IPS-18a (cell line): ENCODE data around the gene ODC1.
"Not testable (repeated sequence)": the region's sequence is repeated elsewhere in the genome, so short reads cannot be mapped to it uniquely, and the experiment has no call there.

ENCODE experiments used
- H3K27ac ChIP-seq: one replicate; pipeline ENCODE4 v1.5.1; 2013; ENCODE audit warnings: low read length
- H3K27me3 ChIP-seq: one replicate; pipeline ENCODE4 v1.6.1; 2013; ENCODE audit warnings: mild to moderate bottlenecking, low read length; ENCODE audit not compliant: control insufficient read depth, insufficient read depth
- H3K36me3 ChIP-seq: one replicate; pipeline ENCODE4 v1.6.1; 2013; ENCODE audit warnings: low read depth, low read length; ENCODE audit not compliant: control insufficient read depth
- H3K4me1 ChIP-seq: one replicate; pipeline ENCODE4 v1.6.1; 2013; ENCODE audit warnings: low read depth, low read length; ENCODE audit not compliant: control insufficient read depth
- H3K4me3 ChIP-seq: one replicate; pipeline ENCODE4 v1.5.1; 2013; ENCODE audit warnings: low read length
- H3K9ac ChIP-seq: one replicate; pipeline ENCODE4 v1.6.1; 2013; ENCODE audit warnings: mild to moderate bottlenecking, low read length, moderate library complexity
- H3K9me3 ChIP-seq: one replicate; pipeline ENCODE4 v1.6.1; 2013; ENCODE audit warnings: low read depth, low read length; ENCODE audit not compliant: control insufficient read depth

The ODC1 gene

DNA sequence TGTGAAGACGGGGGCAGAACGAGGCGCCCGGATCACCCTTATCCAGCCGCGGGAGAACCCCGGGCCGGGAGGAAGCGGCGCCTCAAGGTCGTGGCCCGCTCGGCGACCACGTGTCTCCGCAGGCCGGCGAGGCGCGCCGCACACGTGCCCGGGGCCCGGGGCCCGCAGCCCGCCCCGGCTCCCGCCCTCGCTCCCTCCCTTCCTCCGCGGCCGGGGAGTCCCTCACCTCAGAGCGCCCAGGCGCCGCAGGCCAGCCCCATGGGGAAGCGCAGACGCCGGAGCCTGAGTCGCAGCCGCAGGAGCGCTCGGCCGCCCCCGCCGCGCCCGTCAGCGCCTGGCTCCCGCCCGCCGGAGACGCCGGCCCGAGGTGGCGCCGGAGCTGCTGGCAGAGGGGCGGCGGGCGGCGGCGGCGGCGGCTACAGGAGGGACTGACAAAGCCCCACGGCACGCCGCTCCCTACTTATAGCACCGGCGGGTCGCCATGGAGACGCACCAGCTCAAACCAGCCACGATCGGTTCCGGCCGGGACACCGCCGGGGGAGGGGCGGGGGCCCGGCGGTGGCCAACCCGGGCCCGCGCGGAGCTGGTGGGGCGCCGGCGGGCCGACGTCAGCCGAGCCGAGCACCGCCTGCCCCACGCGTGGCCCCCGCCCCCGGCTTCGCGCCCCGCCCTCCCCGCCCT lies at the start of gene ODC1:
Gene ODC1, minus strand, starts transcription at position 433 of the 681 bp plus-strand sequence. CDS start 3,295 bp downstream, outside the sequence.
- Histone ChIP-seq H3K9me3 (no peaks in the 10 kb centered on the region), H3K36me3 (peaks cover 21% of the 10 kb centered on the region), H3K4me1 (peaks cover 12% of the 10 kb centered on the region), H3K4me3 (peak within 1 kb of the TSS; percentile 72), H3K9ac (peak within 1 kb of the TSS; percentile 77), H3K27ac (peak within 1 kb of the TSS; percentile 31), H3K27me3 (peaks cover 20% of the 10 kb centered on the region)

DNA sequence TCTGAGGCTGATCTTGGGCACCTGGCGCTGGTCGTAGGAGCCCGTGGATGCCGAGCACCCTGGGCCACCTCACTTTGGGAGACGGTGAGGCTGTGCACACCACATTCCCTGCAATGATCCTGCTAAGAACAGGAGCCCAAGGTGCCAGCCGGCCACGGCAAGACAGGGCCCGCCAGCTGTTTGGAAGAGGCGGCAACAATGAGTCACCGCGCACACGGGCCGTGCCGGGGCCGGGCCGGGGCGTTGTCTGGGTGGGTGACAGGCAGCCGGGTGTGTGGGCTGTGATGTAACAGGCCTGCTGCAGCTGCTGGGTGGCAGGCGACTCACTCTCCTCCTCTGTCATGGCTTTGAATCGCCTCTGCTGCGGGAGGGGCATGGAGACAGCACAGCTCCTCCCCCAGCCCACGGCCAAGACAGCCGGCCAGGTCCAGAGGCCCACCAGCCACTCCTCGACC lies 49.7 kb upstream of the ODC1 start:
- Histone ChIP-seq H3K27me3 (no peaks in the 10 kb centered on the region), H3K4me1 (no peaks in the 10 kb centered on the region), H3K4me3 (no peak overlapping the region), H3K9ac (no peak overlapping the region), H3K36me3 (no peaks in the 10 kb centered on the region), H3K9me3 (no peaks in the 10 kb centered on the region), H3K27ac (no peak overlapping the region)

DNA sequence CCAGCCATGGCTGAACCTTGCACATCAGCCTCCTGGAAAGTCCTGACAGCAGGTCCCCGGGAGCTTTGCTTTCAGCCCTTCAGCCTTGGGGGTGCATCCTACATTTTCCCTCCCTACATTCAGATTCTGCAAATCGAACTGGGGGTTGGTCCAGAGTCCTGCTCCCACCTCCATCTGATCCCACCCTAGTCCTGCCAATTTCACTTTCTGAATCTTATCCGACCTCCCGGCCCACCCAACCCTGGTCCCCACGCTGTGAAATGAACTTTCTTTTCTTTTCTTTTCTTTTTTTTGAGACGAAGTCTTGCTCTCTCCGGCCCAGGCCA lies 47.8 kb upstream of the ODC1 start:
- Histone ChIP-seq H3K4me1 (no peaks in the 10 kb centered on the region), H3K9ac (no peak overlapping the region), H3K36me3 (no peaks in the 10 kb centered on the region), H3K4me3 (no peak overlapping the region), H3K9me3 (no peaks in the 10 kb centered on the region), H3K27ac (no peak overlapping the region), H3K27me3 (no peaks in the 10 kb centered on the region)

DNA sequence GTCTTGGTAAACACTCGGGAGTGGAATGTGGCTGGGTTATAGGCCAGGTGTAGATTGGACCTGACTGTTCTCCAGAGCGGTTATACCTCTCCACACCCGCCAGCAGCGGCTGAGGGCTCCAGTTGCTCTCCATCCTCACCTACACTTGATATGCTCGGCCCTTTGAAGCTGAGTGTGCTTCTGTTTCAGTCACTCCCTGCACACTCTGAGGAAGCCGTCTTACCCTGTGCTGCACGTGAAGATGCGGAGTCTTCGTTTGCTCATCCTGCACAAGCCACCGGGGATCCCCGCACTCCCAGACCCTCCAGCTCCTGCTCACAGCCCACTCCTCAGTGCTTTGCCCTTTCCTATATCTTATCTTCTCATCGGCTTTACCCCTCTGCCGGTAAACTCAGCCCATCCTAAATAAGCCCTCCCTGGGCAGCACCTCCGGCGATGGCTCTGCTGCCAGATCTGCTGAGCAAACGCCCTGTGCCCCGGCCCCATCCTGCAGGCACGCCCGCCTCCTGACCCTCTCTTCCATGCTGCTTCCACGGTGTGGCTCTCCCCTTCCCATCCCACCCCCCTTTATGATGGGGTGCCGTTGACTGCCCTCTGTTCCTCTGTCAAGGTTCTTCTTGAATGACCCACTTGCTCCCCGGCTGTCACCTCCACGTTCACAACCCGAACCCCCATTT lies 47.3 kb upstream of the ODC1 start:
- Histone ChIP-seq H3K9me3 (no peaks in the 10 kb centered on the region), H3K36me3 (no peaks in the 10 kb centered on the region), H3K27ac (no peak overlapping the region), H3K4me3 (no peak overlapping the region), H3K9ac (no peak overlapping the region), H3K4me1 (no peaks in the 10 kb centered on the region), H3K27me3 (no peaks in the 10 kb centered on the region)

DNA sequence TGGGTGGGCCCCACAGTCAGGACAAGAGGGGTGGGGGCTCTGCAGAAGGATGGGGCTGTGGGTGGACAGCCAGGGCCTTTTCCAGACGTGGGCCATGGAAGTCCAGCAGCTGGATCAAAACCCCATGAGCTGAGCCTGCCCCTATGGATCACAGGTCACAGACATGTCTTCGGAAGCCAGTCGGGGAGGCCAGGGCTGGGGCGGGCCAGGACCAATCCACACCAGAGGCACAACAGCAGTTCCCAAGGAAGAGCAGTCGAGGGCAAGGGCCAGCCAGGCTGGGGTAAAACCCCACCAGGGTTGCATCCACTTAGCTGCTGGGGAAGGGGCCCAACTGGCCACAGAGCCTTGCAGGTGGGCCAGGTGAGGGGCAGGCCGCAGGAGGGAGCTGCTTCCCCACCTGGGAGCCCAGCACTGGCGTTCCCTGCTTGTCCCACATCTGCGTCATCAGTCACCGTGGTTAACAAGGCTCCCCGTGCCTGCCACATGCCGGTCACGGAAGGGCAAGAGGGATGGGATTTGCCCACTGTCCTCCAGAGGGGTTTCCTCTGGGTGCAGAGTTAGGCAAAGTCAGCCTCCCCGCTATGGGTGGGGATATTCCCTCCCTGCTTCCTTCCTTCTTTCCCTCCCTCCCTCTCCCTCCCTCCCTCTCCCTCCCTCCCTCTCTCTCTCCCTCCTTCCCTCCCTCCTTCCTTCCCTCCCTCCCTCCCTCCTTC lies 46.4 kb upstream of the ODC1 start:
- no peak overlapping the region for H3K27ac ChIP-seq
- no peaks in the 10 kb centered on the region for H3K9me3 ChIP-seq
- no peak overlapping the region for H3K4me3 ChIP-seq
- no peaks in the 10 kb centered on the region for H3K36me3 ChIP-seq
- H3K4me1 ChIP-seq = no peaks in the 10 kb centered on the region
- H3K27me3 ChIP-seq = no peaks in the 10 kb centered on the region
- H3K9ac ChIP-seq = no peak overlapping the region

DNA sequence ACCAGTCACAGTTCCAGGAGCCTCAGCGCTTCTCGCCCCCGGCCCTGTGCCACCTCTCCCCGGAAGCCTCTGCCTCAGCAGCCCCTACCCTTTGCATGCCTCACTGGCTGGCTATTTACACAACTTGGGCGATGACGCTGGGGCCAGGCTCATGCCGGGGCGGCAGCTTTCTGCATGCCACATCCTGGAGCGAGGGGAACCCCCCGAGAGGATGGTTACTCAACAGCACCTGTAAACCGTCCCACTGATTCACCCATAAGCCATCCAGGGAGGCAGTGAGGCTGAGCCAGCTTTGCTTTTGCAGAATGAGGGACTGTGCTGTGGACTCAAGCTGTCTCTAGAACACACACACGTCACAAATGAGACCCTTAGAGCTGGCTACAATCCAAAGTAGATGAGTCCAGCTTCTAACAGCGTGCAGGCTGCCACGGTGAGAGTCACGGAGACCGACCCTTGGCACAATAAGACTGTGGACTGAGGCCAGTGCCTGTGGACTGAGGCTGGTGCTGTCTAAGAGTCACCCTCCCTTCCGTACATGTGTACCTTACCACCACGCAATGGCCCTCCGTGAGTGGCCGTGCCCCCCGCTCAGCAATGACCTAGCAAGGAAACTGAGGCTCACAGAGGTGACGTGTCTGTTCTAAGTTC lies 45.6 kb upstream of the ODC1 start:
- Histone ChIP-seq H3K27ac (no peak overlapping the region), H3K9ac (no peak overlapping the region), H3K4me1 (no peaks in the 10 kb centered on the region), H3K27me3 (no peaks in the 10 kb centered on the region), H3K36me3 (no peaks in the 10 kb centered on the region), H3K4me3 (no peak overlapping the region), H3K9me3 (no peaks in the 10 kb centered on the region)

DNA sequence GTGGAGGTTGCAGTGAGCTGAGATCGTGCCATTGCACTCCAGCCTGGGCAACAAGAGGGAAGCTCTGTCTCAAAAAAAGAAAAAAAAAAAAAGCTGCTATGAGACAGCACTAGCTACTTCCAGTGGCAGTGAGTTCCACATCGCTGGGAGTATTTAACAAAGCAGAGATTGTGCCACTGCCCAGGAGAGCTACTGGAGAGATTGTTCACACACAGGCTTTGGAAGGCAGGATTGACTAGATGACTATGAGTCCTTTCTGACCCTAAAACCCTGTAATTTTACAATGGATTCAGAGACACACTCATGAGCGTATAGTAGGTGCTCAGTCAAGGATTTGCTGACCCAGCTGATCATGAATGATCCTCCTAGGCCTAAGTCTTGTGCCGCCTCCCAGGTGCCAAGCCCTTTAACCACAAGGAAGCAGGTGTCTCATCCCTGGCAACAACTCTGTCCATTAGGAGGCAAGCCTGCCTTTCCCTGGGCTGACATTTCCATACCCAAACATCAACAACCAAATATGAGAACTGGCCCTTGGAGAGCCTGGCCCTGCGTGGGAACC lies 45.0 kb upstream of the ODC1 start:
- Histone ChIP-seq H3K9me3 (no peaks in the 10 kb centered on the region), H3K9ac (no peak overlapping the region), H3K27ac (no peak overlapping the region), H3K4me3 (no peak overlapping the region), H3K36me3 (no peaks in the 10 kb centered on the region), H3K4me1 (no peaks in the 10 kb centered on the region), H3K27me3 (no peaks in the 10 kb centered on the region)

DNA sequence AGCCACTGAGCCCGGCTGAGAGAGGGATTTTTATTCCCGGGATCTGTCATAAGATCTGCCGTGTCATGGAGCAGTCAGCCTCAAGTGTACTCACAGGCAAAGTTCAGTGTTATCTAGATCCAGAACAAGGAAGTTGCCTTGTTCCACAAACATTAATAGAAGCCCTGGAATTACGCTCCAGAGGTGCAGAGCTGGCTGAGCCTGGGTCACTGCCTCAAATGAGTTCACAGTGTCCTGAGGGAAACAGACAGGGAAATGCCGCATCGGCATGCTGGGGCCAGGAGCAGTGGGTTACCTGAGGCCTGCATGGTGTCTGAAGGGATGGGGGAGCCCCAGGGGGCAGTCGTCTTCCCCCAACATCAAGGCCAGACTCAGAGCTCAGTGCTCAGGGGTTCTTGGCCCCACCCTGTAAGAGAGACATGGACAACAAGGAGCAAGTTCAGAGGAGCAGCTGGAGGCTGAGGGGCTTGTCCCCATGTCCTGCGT lies 42.7 kb upstream of the ODC1 start:
- Histone ChIP-seq H3K27me3 (no peaks in the 10 kb centered on the region), H3K9me3 (no peaks in the 10 kb centered on the region), H3K4me1 (no peaks in the 10 kb centered on the region), H3K9ac (no peak overlapping the region), H3K4me3 (no peak overlapping the region), H3K27ac (no peak overlapping the region), H3K36me3 (no peaks in the 10 kb centered on the region)

DNA sequence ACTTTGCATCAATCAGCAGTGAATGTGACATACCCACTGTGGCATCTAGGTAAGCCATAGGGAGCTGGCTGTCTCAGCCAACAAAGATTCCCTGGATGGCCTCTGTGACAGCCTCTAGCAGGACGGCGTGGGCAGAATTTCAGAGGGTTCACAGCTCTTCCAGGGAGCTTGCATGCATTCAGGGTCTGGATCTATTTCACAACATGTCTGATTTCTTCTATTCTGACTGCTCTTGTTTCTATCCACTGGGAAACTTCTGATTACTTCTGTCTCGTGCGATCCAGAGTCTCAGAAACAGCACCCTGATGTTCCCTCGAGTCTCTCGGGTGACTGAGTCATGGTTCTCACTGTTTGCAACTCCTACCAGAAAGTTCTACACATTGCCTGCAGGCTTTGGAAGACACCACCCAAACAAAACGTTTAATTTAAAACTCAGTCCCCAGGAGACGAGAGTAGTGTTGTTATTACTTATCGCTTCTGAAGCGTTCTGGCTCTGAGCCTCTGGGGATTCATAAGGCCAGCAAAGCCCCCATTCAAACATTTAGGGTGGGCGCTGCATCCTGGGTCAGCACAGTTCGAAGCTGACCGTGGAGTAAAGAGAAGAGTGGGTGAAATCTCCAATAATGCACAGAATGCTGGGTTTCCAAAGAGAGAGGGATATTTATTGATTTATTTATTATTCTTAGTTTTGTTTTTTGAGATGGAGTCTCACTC lies 41.9 kb upstream of the ODC1 start:
- H3K36me3 ChIP-seq = no peaks in the 10 kb centered on the region
- no peak overlapping the region for H3K27ac ChIP-seq
- no peaks in the 10 kb centered on the region for H3K27me3 ChIP-seq
- H3K4me1 ChIP-seq = no peaks in the 10 kb centered on the region
- no peak overlapping the region for H3K4me3 ChIP-seq
- no peaks in the 10 kb centered on the region for H3K9me3 ChIP-seq
- no peak overlapping the region for H3K9ac ChIP-seq

DNA sequence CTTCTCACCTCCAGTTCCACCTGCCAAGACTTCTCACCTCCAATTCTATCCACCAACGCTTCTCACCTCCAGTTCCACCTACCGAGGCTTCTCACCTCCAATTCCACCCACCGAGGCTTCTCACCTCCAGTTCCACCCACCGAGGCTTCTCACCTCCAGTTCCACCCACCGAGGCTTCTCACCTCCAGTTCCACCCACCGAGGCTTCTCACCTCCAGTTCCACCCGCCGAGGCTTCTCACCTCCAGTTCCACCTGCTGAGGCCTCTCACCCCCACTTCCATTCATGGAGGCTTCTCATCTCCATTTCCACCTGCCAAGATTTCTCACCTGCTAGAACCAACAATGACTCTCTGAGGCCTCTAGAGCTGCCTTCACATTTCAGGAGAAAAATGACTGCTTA lies 40.0 kb upstream of the ODC1 start:
- H3K27ac ChIP-seq, H3K27me3 ChIP-seq, H3K4me1 ChIP-seq, H3K9me3 ChIP-seq, H3K4me3 ChIP-seq, H3K36me3 ChIP-seq, H3K9ac ChIP-seq: not testable (repeated sequence)

DNA sequence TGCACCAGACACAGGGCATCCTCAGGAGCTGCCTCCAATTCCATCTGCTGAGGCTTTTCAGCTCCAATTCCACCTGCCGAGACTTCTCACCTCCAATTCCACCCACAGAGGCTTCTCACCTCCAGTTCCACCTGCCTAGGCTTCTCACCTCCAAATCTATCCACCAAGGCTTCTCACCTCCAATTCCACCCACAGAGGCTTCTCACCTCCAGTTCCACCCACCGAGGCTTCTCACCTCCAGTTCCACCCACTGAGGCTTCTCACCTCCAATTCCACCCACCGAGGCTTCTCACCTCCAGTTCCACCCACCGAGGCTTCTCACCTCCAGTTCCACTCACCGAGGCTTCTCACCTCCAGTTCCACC lies 39.6 kb upstream of the ODC1 start:
- H3K4me3 ChIP-seq, H3K27ac ChIP-seq, H3K9me3 ChIP-seq, H3K4me1 ChIP-seq, H3K27me3 ChIP-seq, H3K36me3 ChIP-seq, H3K9ac ChIP-seq: not testable (repeated sequence)
